ENCODE results near the gene STK36.

STK36 gene

GRCh38 chr2:218662377-218662776 lies 9.5 kb upstream of the STK36 start:
- DNase-seq, result no peak

GRCh38 chr2:218662827-218663226 lies 9.1 kb upstream of the STK36 start:
- no peak for DNase-seq

- no peak for DNase-seq
Measured at GRCh38 chr2:218663901-218664300, 8.0 kb upstream of the STK36 start.

GRCh38 chr2:218664653-218665052 lies 7.2 kb upstream of the STK36 start:
- DNase-seq, result no peak

- no peak for DNase-seq
Measured at GRCh38 chr2:218671097-218671653, 711 bp upstream of the STK36 start.

- no peak for DNase-seq
Measured at GRCh38 chr2:218679119-218679518, 7.2 kb downstream of the STK36 start.

GRCh38 chr2:218680061-218680460 lies 8.2 kb downstream of the STK36 start:
- DNase-seq, result no peak

- peak; percentile 24 for DNase-seq
Measured at GRCh38 chr2:218687400-218688060, 15.6 kb downstream of the STK36 start.

GRCh38 chr2:218691234-218691633 lies 19.3 kb downstream of the STK36 start:
- no peak for DNase-seq

- DNase-seq, result no peak
Measured at GRCh38 chr2:218694405-218695145, 22.7 kb downstream of the STK36 start.

GRCh38 chr2:218698885-218699284 lies 27.0 kb downstream of the STK36 start:
- no peak for DNase-seq

- no peak for DNase-seq
Measured at GRCh38 chr2:218701806-218702205, 29.9 kb downstream of the STK36 start.

GRCh38 chr2:218703341-218703740 lies 31.5 kb downstream of the STK36 start:
- DNase-seq, result no peak

- no peak for DNase-seq
Measured at GRCh38 chr2:218708086-218708485, 36.2 kb downstream of the STK36 start.

GRCh38 chr2:218709908-218710307 lies 38.0 kb downstream of the STK36 start:
- no peak for DNase-seq

GRCh38 chr2:218710334-218710686 lies 38.4 kb downstream of the STK36 start:
- no peak for DNase-seq

- DNase-seq, result peak; percentile 93
Measured at GRCh38 chr2:218710687-218711549, 39.0 kb downstream of the STK36 start, which contains the start of gene TTLL4. Gene TTLL4 (plus strand): TSS chr2:218710835. CDS start chr2:218737677, 26,842 bp downstream.

- DNase-seq, result no peak
Measured at GRCh38 chr2:218711550-218711929, 39.7 kb downstream of the STK36 start.

- no peak for DNase-seq
Measured at GRCh38 chr2:218713922-218714321, 42.0 kb downstream of the STK36 start.

GRCh38 chr2:218716070-218716469 lies 44.2 kb downstream of the STK36 start:
- DNase-seq, result no peak

- no peak for DNase-seq
Measured at GRCh38 chr2:218717262-218717661, 45.4 kb downstream of the STK36 start.

GRCh38 chr2:218718058-218718457 lies 46.2 kb downstream of the STK36 start:
- DNase-seq, result no peak

- no peak for DNase-seq
Measured at GRCh38 chr2:218719457-218719856, 47.6 kb downstream of the STK36 start.
